ENCODE results near the gene RYR1. TPM values are rescaled to one million over a fixed set of nuclear protein-coding genes. Genes with fewer than 3 reads are reported as not detected.
"Not testable (repeated sequence)": the region's sequence is repeated elsewhere in the genome, so short reads cannot be mapped to it uniquely, and the experiment has no call there.

Gene RYR1
- total RNA-seq, 1 donor from 2014 or later = 2.4 TPM

DNA sequence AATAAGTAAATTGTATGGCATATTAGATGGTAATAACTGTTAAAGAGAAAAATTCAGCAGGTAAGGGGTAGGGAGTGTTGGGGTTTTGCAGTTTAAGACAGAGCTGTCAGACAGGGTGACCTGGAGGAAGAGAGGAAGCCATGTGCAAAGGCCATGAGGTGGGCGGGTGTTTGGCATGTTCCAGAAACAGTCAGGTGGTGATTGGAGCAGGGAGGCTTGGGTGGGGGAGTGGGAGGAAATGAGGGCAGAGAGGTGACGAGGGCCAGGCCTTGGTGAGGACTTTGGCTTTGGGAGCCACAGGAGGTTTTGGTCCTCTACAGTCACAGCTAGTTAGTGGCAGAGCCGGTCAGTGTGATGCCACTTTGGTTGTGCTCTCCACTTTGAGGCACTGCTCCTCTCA lies 20.1 kb downstream of the RYR1 start:
- intact Hi-C loops (cut with micrococcal nuclease) = no loop called here

DNA sequence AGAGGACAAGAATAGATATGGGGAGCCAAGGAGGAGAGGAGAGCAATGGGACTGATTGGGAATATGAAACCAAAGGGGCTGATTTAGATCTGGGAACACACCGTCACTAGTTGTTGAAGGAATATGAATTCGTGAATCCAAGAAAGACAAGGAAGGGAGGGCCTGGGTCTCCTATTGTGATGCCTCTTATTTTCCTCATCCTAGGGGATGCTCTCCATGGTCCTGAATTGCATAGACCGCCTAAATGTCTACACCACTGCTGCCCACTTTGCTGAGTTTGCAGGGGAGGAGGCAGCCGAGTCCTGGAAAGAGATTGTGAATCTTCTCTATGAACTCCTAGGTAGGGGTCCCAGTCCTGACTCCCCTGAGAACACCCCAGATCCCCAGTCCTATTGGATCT lies 21.5 kb downstream of the RYR1 start:
- intact Hi-C loops (cut with micrococcal nuclease) = no loop called here

DNA sequence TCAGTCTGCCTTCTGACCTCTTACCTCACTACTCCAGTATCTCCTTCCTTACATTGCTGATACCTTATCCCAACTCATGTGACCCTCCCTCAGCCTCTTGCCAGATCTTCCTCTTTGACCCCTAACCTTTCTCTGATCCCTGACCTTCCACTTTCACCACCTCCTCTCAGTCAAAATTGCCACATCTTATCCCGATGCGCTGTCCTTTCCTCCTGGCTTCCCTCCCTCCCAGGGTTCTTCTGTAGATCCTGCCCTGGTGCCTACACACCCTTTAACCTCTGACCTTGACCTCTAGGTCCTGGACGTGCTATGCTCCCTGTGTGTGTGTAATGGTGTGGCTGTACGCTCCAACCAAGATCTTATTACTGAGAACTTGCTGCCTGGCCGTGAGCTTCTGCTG lies 23.7 kb downstream of the RYR1 start:
- intact Hi-C loops (cut with micrococcal nuclease) = no loop called here

- intact Hi-C loops (cut with micrococcal nuclease) = no loop called here
These were observed 24.4 kb downstream of the RYR1 start for GRCh38 chr19:38457690-38458405.

- intact Hi-C loops (cut with micrococcal nuclease) = no loop called here
These were observed 25.5 kb downstream of the RYR1 start for GRCh38 chr19:38458991-38459390.

DNA sequence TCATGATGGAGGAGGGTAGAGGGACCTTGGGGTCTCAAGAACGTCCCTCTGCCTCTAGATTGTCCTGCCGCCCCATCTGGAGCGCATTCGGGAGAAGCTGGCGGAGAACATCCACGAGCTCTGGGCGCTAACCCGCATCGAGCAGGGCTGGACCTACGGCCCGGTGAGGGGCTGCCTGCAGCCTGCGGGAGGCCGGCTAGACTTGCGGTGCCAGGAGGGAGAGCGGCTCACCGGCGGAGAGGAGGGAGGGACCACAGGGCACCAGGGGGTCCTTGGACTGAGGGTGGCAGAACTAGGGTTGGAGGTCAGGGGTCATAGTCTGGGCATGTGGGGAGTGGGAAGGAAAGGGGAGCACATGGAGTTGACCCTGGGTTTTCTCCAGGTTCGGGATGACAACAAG lies 29.9 kb downstream of the RYR1 start:
- intact Hi-C loops (cut with micrococcal nuclease) = no loop called here

- intact Hi-C loops (cut with micrococcal nuclease) = no loop called here
These were observed 31.1 kb downstream of the RYR1 start for GRCh38 chr19:38464421-38465082.

DNA sequence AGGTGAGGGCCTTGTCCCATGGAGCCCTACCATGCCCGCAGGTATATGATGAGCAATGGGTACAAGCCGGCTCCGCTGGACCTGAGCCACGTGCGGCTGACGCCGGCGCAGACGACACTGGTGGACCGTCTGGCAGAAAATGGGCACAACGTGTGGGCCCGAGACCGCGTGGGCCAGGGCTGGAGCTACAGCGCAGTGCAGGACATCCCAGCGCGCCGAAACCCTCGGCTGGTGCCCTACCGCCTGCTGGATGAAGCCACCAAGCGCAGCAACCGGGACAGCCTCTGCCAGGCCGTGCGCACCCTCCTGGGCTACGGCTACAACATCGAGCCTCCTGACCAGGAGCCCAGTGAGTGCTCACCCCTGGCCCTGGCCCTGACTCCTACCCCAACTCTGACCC lies 32.6 kb downstream of the RYR1 start:
- intact Hi-C loops (cut with micrococcal nuclease) = no loop called here

DNA sequence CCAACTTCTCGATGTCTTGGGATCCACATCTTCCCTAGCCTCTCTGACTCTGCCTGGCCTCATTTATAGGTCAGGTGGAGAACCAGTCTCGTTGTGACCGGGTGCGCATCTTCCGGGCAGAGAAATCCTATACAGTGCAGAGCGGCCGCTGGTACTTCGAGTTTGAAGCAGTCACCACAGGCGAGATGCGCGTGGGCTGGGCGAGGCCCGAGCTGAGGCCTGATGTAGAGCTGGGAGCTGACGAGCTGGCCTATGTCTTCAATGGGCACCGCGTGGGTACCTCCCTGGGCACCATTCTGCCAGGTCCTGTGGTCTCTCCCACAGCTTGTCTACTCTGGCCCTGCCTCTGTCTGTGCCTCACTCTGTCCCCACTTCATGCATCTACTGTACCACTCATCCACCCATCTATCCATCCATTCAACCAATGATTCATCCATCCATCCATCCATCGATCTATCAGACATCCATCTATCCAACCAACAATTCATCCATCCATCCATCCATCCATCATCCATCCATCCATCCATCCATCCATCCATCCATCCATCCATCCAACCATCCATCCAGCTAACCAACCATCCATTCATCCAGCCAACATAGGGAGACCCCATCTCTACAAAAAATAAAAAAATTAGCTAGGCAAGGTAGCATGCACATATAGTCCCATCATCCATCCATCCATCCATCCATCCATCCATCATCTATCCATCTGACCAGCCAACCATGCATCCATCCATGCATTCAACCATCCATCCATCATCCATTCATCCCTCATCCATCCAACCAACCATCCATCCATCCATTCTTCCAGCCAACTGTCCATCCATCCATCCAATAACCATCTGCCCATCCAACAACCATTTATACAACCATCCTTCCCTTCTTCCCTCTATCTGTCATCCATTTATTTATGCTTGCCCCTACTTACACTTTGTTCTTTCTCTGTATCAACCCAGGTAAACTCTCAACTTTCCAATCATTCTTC lies 34.3 kb downstream of the RYR1 start:
- intact Hi-C loops (cut with micrococcal nuclease) = no loop called here

- intact Hi-C loops (cut with micrococcal nuclease) = no loop called here
These were observed 35.7 kb downstream of the RYR1 start for GRCh38 chr19:38469151-38469550.

GRCh38 chr19:38470788-38471480 lies 37.4 kb downstream of the RYR1 start:
- intact Hi-C loops (cut with micrococcal nuclease) = loop anchor here (1.0 kb wide), 1 partner anchor 15 kb away; no protein-coding TSS in a partner anchor

- intact Hi-C loops (cut with micrococcal nuclease) = not testable (repeated sequence)
These were observed 39.2 kb downstream of the RYR1 start for GRCh38 chr19:38472725-38473124.

DNA sequence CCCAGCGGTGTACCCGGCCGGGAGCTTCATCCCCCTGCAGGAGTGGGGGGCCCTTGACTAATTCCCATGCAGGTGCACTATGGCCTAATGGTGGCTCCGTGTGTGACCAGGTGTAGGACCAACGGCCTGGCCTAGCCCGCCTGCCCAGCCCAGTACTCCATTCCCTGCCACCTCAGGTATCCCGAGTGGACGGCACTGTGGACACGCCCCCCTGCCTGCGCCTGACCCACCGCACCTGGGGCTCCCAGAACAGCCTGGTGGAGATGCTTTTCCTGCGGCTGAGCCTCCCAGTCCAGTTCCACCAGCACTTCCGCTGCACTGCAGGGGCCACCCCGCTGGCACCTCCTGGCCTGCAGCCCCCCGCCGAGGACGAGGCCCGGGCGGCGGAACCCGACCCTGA lies 39.7 kb downstream of the RYR1 start:
- intact Hi-C loops (cut with micrococcal nuclease) = no loop called here

GRCh38 chr19:38475176-38475575 lies 41.7 kb downstream of the RYR1 start:
- intact Hi-C loops (cut with micrococcal nuclease) = no loop called here

- intact Hi-C loops (cut with micrococcal nuclease) = no loop called here
These were observed 44.9 kb downstream of the RYR1 start for GRCh38 chr19:38478273-38478971.

DNA sequence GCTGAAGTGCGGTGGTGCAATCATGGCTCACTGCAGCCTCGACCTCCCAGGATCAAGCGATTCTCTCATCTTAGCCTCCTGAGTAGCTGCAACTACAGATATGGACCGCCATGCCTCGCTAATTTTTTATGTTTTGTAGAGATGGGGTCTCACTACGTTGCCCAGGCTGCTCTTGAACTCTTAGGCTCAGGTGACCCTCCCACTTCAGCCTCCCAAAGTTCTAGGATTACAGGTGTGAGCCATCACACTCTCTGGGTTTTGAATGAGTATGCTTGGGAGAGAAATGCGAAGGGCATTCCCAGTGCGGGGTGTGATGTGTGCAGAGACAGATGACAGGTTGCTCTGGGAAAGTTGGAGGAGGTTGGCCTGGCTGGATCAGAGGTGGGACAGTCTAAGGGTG lies 49.0 kb downstream of the RYR1 start:
- intact Hi-C loops (cut with micrococcal nuclease) = no loop called here

GRCh38 chr19:38483016-38483630 lies 49.6 kb downstream of the RYR1 start:
- intact Hi-C loops (cut with micrococcal nuclease) = no loop called here

DNA sequence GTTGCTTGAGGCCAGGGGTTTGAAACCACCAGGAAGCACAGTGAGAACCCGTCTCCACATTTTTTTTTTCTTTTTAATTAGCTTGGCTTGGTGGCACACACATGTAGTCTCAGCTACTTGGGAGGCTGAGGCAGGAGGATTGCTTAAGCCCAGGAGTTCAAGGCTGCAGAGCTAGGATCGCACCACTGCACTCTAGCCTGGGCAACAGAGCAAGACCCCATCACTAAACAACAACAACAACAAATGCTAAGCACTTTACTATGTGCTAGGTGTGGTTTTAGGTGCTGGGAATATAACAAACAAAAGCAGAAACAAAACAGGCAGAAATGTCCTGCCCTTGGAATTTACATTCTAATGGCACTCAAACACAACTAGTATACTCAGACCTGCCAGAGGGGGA lies 51.3 kb downstream of the RYR1 start:
- intact Hi-C loops (cut with micrococcal nuclease) = no loop called here

GRCh38 chr19:38485541-38486285 lies 52.2 kb downstream of the RYR1 start:
- intact Hi-C loops (cut with micrococcal nuclease) = no loop called here
